ENCODE data around the gene RNF220.
"Not testable (repeated sequence)": the region's sequence is repeated elsewhere in the genome, so short reads cannot be mapped to it uniquely, and the experiment has no call there.

Gene RNF220

DNA sequence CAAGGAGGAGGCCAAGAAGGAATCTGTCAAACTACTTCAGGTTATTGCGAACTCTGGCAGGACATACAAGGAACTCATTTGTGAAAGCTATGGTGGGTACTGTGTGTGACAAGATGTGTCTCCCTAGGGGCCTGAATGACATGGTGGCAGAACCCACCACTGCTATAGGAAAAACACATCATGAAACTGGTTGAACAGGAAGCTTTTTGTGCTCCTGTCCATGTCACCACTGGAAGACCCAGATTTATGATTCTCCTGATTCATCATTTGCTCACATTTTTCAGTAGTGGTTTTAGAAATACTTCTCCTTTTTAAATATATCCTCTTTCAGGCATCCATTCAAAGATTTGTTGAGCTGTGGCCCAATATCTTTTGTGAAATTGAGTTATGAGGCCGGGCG lies 293.1 kb downstream of the RNF220 start:
- no peak overlapping the region for H2AFZ ChIP-seq (ENCODE audit: low read length)
- H3K4me1 ChIP-seq (ENCODE audit: insufficient read depth, low read length, poor library complexity, severe bottlenecking): peaks cover 6% of the 10 kb centered on the region

DNA sequence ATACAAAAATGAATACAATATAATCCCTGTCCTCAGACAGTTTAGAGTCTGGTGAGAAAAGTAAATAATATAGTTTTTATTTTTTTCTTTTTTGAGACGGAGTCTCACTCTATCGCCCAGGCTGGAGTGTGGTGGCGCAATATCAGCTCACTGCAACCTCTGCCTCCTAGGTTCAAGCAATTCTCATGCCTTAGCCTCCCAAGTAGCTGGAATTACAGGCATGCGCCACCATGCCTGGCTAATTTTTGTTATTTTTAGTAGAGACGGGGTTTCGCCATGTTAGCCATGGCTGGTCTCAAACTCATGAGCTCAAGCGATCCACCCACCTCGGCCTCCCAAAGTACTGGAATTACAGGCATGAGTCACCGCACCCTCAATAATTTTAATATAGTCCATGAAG lies 294.3 kb downstream of the RNF220 start:
- not testable (repeated sequence) for H3F3A ChIP-seq (ENCODE audit: low read depth); H3K9me3 ChIP-seq (ENCODE audit: insufficient read depth, low read depth, low read length); H3K9ac ChIP-seq (ENCODE audit: low read depth, low read length, poor library complexity, severe bottlenecking); H2AFZ ChIP-seq (ENCODE audit: low read length); H3K4me2 ChIP-seq (ENCODE audit: low read depth, low read length, poor library complexity, severe bottlenecking); H3K9me2 ChIP-seq (replicated peaks; ENCODE audit: low read depth, low read length); H3K4me1 ChIP-seq (ENCODE audit: insufficient read depth, low read length, poor library complexity, severe bottlenecking); H3K79me2 ChIP-seq (ENCODE audit: insufficient read depth, low read length); H3K36me3 ChIP-seq (ENCODE audit: insufficient read depth, low read length); H4K20me1 ChIP-seq (ENCODE audit: insufficient read depth, low read length, poor library complexity, severe bottlenecking); H3K4me3 ChIP-seq (ENCODE audit: low read length, poor library complexity, severe bottlenecking); H3K27me3 ChIP-seq (ENCODE audit: insufficient read depth, low read length, poor library complexity, severe bottlenecking)

More for the DNA sequence above, 293.1 kb downstream of the RNF220 start:
- Histone ChIP-seq H3K79me2 (ENCODE audit: insufficient read depth, low read length) (no peaks in the 10 kb centered on the region), H3K9ac (ENCODE audit: low read depth, low read length, poor library complexity, severe bottlenecking) (no peak overlapping the region), H3K9me3 (ENCODE audit: insufficient read depth, low read depth, low read length) (no peaks in the 10 kb centered on the region), H3K4me3 (ENCODE audit: low read length, poor library complexity, severe bottlenecking) (no peak overlapping the region), H3F3A (ENCODE audit: low read depth) (no peaks in the 10 kb centered on the region), H3K27me3 (ENCODE audit: insufficient read depth, low read length, poor library complexity, severe bottlenecking) (no peaks in the 10 kb centered on the region), H4K20me1 (ENCODE audit: insufficient read depth, low read length, poor library complexity, severe bottlenecking) (no peaks in the 10 kb centered on the region), H3K36me3 (ENCODE audit: insufficient read depth, low read length) (no peaks in the 10 kb centered on the region), H3K9me2 (replicated peaks; ENCODE audit: low read depth, low read length) (no peaks in the 10 kb centered on the region), H3K4me2 (ENCODE audit: low read depth, low read length, poor library complexity, severe bottlenecking) (no peak overlapping the region)
- TF ChIP-seq, protein P1, sequence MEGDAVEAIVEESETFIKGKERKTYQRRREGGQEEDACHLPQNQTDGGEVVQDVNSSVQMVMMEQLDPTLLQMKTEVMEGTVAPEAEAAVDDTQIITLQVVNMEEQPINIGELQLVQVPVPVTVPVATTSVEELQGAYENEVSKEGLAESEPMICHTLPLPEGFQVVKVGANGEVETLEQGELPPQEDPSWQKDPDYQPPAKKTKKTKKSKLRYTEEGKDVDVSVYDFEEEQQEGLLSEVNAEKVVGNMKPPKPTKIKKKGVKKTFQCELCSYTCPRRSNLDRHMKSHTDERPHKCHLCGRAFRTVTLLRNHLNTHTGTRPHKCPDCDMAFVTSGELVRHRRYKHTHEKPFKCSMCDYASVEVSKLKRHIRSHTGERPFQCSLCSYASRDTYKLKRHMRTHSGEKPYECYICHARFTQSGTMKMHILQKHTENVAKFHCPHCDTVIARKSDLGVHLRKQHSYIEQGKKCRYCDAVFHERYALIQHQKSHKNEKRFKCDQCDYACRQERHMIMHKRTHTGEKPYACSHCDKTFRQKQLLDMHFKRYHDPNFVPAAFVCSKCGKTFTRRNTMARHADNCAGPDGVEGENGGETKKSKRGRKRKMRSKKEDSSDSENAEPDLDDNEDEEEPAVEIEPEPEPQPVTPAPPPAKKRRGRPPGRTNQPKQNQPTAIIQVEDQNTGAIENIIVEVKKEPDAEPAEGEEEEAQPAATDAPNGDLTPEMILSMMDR (conservative IDR thresholded peaks at IDR 0.05; ENCODE audit: low read length): no peak
- no peak for TF ChIP-seq EZH2phosphoT487 (IDR thresholded peaks at IDR 0.05; ENCODE audit: borderline replicate concordance)

DNA sequence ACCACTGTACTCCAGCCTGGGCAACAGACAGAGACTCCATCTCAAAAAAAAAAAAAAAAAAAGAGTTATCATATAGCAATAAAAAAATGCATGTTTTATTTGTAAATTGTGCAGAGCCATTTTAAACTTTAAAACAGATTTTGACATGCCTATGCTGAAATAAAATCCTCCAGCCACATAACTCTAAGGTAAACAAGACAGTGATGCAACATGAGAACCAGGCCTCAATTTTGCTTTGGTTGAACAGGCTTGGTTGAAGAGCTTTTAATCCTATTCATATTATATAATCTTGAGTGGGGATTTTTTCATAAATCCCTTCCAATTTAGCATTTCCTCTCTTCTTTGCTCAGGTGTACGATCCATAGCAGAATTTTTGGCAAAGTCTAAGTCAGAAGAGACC lies 295.5 kb downstream of the RNF220 start:
- TF ChIP-seq, protein P1 (conservative IDR thresholded peaks at IDR 0.05; ENCODE audit: low read length): no peak
- no peak for TF ChIP-seq EZH2phosphoT487 (IDR thresholded peaks at IDR 0.05; ENCODE audit: borderline replicate concordance)
- Histone ChIP-seq H2AFZ (ENCODE audit: low read length) (no peak overlapping the region), H3K4me3 (ENCODE audit: low read length, poor library complexity, severe bottlenecking) (no peak overlapping the region), H4K20me1 (ENCODE audit: insufficient read depth, low read length, poor library complexity, severe bottlenecking) (no peaks in the 10 kb centered on the region), H3K9ac (ENCODE audit: low read depth, low read length, poor library complexity, severe bottlenecking) (no peak overlapping the region), H3K4me2 (ENCODE audit: low read depth, low read length, poor library complexity, severe bottlenecking) (no peak overlapping the region), H3K27me3 (ENCODE audit: insufficient read depth, low read length, poor library complexity, severe bottlenecking) (no peaks in the 10 kb centered on the region), H3K9me3 (ENCODE audit: insufficient read depth, low read depth, low read length) (no peaks in the 10 kb centered on the region), H3K79me2 (ENCODE audit: insufficient read depth, low read length) (no peaks in the 10 kb centered on the region), H3F3A (ENCODE audit: low read depth) (no peaks in the 10 kb centered on the region), H3K9me2 (replicated peaks; ENCODE audit: low read depth, low read length) (no peaks in the 10 kb centered on the region), H3K36me3 (ENCODE audit: insufficient read depth, low read length) (no peaks in the 10 kb centered on the region), H3K4me1 (ENCODE audit: insufficient read depth, low read length, poor library complexity, severe bottlenecking) (peaks cover 6% of the 10 kb centered on the region)

DNA sequence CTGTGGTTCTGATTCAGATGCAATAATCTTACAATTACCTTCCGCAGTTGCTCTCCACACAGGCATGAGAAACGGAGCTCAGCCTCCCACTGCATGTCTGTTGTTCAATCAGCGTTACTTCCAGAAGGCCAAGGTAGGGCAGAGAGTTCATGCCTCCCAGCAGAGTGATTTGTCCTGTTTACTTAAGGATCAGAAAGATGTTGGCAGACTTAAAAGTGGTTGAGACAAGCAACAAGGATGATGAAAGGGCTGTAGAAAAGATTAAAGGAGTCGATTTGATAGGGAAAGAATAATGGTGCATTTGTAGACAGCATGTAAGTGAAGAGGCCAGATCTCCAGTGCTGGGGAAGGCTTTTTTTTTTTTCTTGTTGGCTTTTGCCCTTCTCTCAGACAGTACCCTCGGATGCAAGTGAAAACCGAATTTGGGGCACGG lies 296.1 kb downstream of the RNF220 start:
- H3K9me2 ChIP-seq (replicated peaks; ENCODE audit: low read depth, low read length): no peaks in the 10 kb centered on the region

More for the DNA sequence above, 296.1 kb downstream of the RNF220 start:
- H3K4me2 ChIP-seq (ENCODE audit: low read depth, low read length, poor library complexity, severe bottlenecking): no peak overlapping the region
- H3K27me3 ChIP-seq (ENCODE audit: insufficient read depth, low read length, poor library complexity, severe bottlenecking): no peaks in the 10 kb centered on the region
- peaks cover 6% of the 10 kb centered on the region for H3K4me1 ChIP-seq (ENCODE audit: insufficient read depth, low read length, poor library complexity, severe bottlenecking)
- H3F3A ChIP-seq (ENCODE audit: low read depth): no peaks in the 10 kb centered on the region
- no peaks in the 10 kb centered on the region for H3K9me3 ChIP-seq (ENCODE audit: insufficient read depth, low read depth, low read length)
- H2AFZ ChIP-seq (ENCODE audit: low read length): no peak overlapping the region
- no peak overlapping the region for H3K4me3 ChIP-seq (ENCODE audit: low read length, poor library complexity, severe bottlenecking)
- H3K36me3 ChIP-seq (ENCODE audit: insufficient read depth, low read length): no peaks in the 10 kb centered on the region
- no peaks in the 10 kb centered on the region for H4K20me1 ChIP-seq (ENCODE audit: insufficient read depth, low read length, poor library complexity, severe bottlenecking)
- H3K9ac ChIP-seq (ENCODE audit: low read depth, low read length, poor library complexity, severe bottlenecking): no peak overlapping the region
- no peak for TF ChIP-seq EZH2phosphoT487 (IDR thresholded peaks at IDR 0.05; ENCODE audit: borderline replicate concordance)
- TF ChIP-seq, protein P1 (conservative IDR thresholded peaks at IDR 0.05; ENCODE audit: low read length): no peak
- no peaks in the 10 kb centered on the region for H3K79me2 ChIP-seq (ENCODE audit: insufficient read depth, low read length)
